Breast epithelium (tissue), 4 donors: ENCODE results near the gene GFPT2. TPM values are rescaled to one million over a fixed set of nuclear protein-coding genes. Genes with fewer than 3 reads are reported as not detected.

Experiments used
- DNase-seq, 2 donors: peaks; one replicate each; pipeline ENCODE4 v3.0.0-alpha.2; 2019; ENCODE audit warnings: low spot score in 2 of 2
- H3K27ac ChIP-seq, 2 donors: fragments of 200-600 bp; sonication (generic) in 1 of 2; one replicate each; pipeline ENCODE4 v1.5.1; 2016 to 2019; ENCODE audit warnings: mild to moderate bottlenecking in 1 of 2
- H3K27me3 ChIP-seq, 2 donors: fragments of 200-600 bp; sonication (generic) in 1 of 2; one replicate each; pipeline versions ENCODE4 v1.5.1 to v1.6.0; 2017 to 2019; ENCODE audit warnings: control low read depth in 1 of 2, mild to moderate bottlenecking in 1 of 2
- H3K36me3 ChIP-seq: fragments of 200-600 bp; one replicate; pipeline ENCODE4 v1.5.1; 2019
- H3K4me1 ChIP-seq, 2 donors: fragments of 200-600 bp; sonication (generic); one replicate each; pipeline ENCODE4 v1.5.1; 2016 to 2019; ENCODE audit warnings: control low read depth in 1 of 2
- H3K4me3 ChIP-seq, 3 donors: fragments of 200-600 bp; sonication (generic); 1 replicate in 2 of 3; 2 replicates in 1 of 3; pipeline ENCODE4 v1.5.1; 2016 to 2019; ENCODE audit warnings: mild to moderate bottlenecking in 3 of 3, moderate library complexity in 2 of 3
- H3K9me3 ChIP-seq, 2 donors: fragments of 200-600 bp; sonication (generic) in 1 of 2; one replicate each; pipeline ENCODE4 v1.5.1; 2016 to 2019; ENCODE audit warnings: control low read depth in 1 of 2
- POLR2A ChIP-seq: fragments of 450-650 bp; IDR thresholded peaks from one replicate; pipeline ENCODE4 v1.6.1; 2016; ENCODE audit warnings: antibody characterized with exemption, mild to moderate bottlenecking, moderate library complexity
- POLR2AphosphoS5 ChIP-seq, 3 donors: sonication (generic); formaldehyde crosslinking; IDR thresholded peaks; one replicate each; pipeline ENCODE4 v1.6.1; 2017; ENCODE audit warnings: antibody characterized with exemption in 3 of 3
- intact Hi-C: fragments of 100-400 bp; cut with DNase I; formaldehyde crosslinking; loops from one replicate; pipeline ENCODE4 v1.15.1; 2023; ENCODE audit warnings: low total_unique reads
- total RNA-seq, 3 donors: library from RNA; depleted of rRNA; stranded (reverse); fragments of >200 nt; gene quantifications; one replicate each; pipeline ENCODE4 v1.1.0, GENCODE V29; 2016
- TF ChIP-seq, protein P1 (sequence below), 3 donors: fragments of 450-650 bp; IDR thresholded peaks; one replicate each; pipeline ENCODE4 v1.5.1; 2016 to 2017; ENCODE audit warnings: antibody characterized with exemption in 3 of 3, mild to moderate bottlenecking in 3 of 3, moderate library complexity in 3 of 3

The GFPT2 gene
- 10 to 100 TPM; 27.2 to 60.0 (median 52.5) TPM for total RNA-seq

DNA sequence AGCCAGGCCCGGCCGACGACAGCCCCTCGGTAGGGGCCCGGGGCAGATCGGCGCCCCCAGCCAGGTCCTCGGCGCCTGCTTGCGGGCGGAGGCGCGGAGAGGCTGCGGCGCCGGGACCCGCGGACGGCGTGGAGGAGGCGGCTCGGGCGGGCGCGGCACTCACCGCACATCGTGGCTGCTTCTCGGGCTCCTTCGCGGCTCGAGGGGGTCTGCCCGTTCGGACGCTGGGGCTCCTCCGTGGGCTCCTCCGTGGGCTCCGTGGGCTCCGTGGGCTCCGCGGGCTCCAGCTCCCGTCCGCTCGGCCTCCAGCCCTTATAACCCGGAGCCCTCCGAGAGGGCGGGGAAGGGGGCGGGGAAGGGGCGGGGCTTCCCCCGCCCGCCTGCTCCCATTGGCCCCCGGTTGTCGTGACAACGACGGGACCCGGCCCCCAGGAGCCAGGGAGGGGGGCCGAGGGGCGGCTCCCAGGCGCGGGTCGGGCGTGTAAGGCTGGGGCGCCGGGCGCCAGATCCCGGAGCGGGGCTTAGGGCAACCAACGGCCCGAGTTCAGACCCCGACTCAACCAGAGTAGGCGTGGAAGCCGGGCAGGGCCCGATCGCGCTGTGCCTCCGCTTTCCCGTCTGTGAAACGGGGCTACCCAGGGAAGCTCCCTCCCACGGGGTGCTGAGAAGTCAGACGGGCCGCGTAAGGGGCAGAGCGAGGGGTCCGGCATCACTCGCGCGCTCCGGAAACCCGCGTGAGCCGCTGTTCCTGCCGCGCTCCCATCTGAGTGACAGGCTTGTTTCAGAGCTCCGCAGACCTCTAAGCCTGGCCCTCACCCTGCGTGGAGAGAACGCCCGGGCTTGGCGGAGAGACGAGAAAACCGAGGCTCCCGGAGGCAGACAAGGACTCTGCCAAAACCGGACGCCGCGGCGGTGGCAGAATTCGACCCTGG lies at the start of gene GFPT2:
Gene GFPT2, minus strand, starts transcription at position 289 of the 932 bp plus-strand sequence. Its CDS starts 119 bp downstream, at position 170.
- TF ChIP-seq POLR2AphosphoS5 (IDR thresholded peaks at IDR 0.05) (peak in 1 of 3 donors; percentile 43), POLR2A (no peak)
- DNase-seq = peak; percentile 63 to 71
- intact Hi-C loops = no loop called here

DNA sequence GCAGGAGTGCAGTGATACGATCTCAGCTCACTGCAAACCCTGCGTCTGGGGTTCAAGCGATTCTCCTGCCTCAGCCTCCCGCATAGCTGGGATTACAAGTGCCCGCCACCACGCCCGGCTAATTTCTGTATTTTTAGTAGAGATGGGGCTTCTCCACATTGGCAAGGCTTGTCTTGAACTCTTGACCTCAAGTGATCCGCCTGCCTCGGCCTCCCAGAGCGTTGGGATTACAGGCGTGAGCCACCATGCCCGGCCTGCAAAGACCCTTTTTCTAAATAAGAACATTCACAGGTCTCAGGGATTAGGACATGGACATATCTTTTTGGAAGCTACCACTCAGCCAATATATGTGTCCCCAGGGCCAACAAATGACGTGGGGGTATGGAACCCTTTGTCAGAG lies 49.6 kb upstream of the GFPT2 start:
- intact Hi-C loops = no loop called here
- DNase-seq = no peak
- no peaks in the 10 kb centered on the region for H3K27me3 ChIP-seq
- H3K36me3 ChIP-seq = no peaks in the 10 kb centered on the region
- no peaks in the 10 kb centered on the region for H3K4me1 ChIP-seq
- TF ChIP-seq, protein P1, sequence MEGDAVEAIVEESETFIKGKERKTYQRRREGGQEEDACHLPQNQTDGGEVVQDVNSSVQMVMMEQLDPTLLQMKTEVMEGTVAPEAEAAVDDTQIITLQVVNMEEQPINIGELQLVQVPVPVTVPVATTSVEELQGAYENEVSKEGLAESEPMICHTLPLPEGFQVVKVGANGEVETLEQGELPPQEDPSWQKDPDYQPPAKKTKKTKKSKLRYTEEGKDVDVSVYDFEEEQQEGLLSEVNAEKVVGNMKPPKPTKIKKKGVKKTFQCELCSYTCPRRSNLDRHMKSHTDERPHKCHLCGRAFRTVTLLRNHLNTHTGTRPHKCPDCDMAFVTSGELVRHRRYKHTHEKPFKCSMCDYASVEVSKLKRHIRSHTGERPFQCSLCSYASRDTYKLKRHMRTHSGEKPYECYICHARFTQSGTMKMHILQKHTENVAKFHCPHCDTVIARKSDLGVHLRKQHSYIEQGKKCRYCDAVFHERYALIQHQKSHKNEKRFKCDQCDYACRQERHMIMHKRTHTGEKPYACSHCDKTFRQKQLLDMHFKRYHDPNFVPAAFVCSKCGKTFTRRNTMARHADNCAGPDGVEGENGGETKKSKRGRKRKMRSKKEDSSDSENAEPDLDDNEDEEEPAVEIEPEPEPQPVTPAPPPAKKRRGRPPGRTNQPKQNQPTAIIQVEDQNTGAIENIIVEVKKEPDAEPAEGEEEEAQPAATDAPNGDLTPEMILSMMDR (IDR thresholded peaks at IDR 0.05) = no peak
- TF ChIP-seq POLR2AphosphoS5 (IDR thresholded peaks at IDR 0.05) = no peak
- no peak for TF ChIP-seq POLR2A
- no peak overlapping the region for H3K27ac ChIP-seq
- H3K9me3 ChIP-seq = peaks cover 0 to 7% of the 10 kb centered on the region in 2 donors
- H3K4me3 ChIP-seq = no peak overlapping the region

More for the DNA sequence above, at the start of gene GFPT2:
- peaks cover 0 to 3% of the 10 kb centered on the region in 2 donors for H3K27me3 ChIP-seq
- peak within 1 kb of the TSS; percentile 68 to 90 for H3K27ac ChIP-seq
- peaks cover 0 to 6% of the 10 kb centered on the region in 2 donors for H3K4me1 ChIP-seq
- no peaks in the 10 kb centered on the region for H3K36me3 ChIP-seq
- peak within 1 kb of the TSS; percentile 75 to 94 (median 87) for H3K4me3 ChIP-seq
- no peaks in the 10 kb centered on the region for H3K9me3 ChIP-seq

DNA sequence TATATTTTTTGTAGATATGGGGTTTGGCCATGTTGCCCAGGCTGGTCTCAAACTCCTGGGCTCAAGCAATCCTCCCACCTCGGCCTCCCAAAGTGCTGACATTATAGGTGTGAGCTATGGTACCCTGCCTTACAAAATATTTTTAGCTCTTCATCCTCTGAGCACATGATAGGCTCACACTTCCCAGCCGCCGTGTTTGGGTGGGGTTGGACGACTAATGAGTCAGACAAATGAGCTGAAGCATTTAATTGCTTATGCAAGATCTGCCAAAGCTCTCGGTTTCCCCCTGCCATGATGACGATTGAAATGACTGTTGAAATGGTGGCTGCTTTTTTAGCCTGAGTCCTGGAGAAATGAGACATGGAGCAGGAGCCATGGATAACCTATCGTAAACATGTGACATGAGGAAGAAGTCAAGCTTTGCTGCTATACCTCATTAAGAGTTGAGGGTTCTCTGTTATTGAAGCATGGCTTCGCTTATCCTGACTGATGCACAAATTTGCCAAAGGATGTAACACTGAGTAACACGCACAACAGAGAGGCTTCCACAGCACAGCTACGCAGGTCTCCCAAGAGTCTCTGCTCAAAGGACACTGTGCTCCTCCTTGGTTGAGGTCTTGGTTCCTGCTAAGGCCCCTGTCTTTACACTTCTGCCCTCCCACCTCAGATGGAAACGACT lies 48.2 kb upstream of the GFPT2 start:
- TF ChIP-seq POLR2A (no peak), POLR2AphosphoS5 (IDR thresholded peaks at IDR 0.05) (no peak)
- TF ChIP-seq, protein P1 (IDR thresholded peaks at IDR 0.05) = no peak
- Histone ChIP-seq H3K27me3 (no peaks in the 10 kb centered on the region), H3K4me3 (no peak overlapping the region), H3K36me3 (no peaks in the 10 kb centered on the region), H3K9me3 (peaks cover 0 to 7% of the 10 kb centered on the region in 2 donors), H3K27ac (no peak overlapping the region), H3K4me1 (no peaks in the 10 kb centered on the region)
- intact Hi-C loops = no loop called here
- DNase-seq = no peak

DNA sequence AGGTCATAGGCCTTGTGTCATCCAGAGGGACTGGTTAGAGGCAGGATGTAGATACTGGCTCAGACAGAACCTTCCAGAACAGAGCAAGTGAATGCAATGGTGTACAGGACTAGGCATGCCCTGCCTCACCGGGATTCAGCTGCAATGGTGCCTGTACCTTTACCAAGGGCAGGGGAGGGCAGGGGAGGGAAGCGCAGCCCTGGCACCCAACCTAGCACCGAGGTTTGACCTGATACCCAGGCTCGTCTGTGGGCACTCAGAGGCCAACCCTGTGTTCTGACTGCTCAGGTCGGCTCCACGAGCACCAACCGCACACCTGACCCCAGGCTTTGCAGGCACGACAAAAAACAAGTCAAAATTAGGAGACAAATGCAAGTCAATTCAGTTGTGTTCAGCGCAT lies 47.3 kb upstream of the GFPT2 start:
- peaks cover 0 to 7% of the 10 kb centered on the region in 2 donors for H3K9me3 ChIP-seq
- no peak for TF ChIP-seq POLR2AphosphoS5 (IDR thresholded peaks at IDR 0.05)
- TF ChIP-seq, protein P1 (IDR thresholded peaks at IDR 0.05) = no peak
- TF ChIP-seq POLR2A = no peak
- H3K36me3 ChIP-seq = no peaks in the 10 kb centered on the region
- intact Hi-C loops = no loop called here
- H3K4me3 ChIP-seq = no peak overlapping the region
- DNase-seq = no peak
- no peak overlapping the region for H3K27ac ChIP-seq
- no peaks in the 10 kb centered on the region for H3K27me3 ChIP-seq
- no peaks in the 10 kb centered on the region for H3K4me1 ChIP-seq

DNA sequence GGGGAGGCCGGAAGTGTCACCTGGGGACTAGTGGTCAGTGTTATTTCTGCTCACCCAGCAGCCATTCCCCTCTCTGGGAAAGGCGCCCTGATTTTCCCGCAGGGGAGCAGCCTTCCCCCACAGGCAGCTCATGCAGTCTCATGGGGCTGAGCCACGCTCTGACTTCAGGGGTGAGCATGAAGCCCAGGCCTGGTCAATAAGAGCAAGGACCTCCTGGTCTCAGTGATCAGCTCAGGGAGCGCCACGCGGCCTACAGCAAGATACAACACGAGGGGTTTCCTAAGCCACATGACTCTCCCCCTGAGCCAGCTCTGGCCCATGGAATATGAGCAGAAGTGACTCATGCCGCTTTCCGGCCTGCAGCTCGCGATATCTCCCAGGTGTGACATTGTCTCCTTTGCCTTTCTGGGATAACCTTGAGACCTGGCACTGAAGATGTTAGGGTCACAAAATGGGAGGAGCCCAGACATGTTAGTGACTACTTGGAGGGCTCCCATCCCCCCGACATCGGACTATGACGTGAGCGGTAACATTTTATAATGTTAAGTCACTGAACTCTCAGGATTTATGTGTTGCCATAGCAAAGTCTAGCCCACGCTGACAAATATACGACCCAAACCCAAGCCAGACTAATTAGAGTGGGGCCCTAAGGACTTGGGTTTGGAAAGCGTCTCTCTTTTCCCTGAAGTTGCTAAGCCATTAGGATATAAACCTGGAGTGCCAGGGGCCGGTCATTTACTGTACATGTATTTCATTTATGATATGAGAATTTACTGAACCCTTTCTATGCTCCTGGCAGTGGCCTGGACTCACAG lies 46.5 kb upstream of the GFPT2 start:
- intact Hi-C loops = no loop called here
- peaks cover 0 to 7% of the 10 kb centered on the region in 2 donors for H3K9me3 ChIP-seq
- H3K4me3 ChIP-seq = no peak overlapping the region
- no peak overlapping the region for H3K27ac ChIP-seq
- no peaks in the 10 kb centered on the region for H3K36me3 ChIP-seq
- TF ChIP-seq POLR2AphosphoS5 (IDR thresholded peaks at IDR 0.05) (no peak), POLR2A (no peak)
- TF ChIP-seq, protein P1 (IDR thresholded peaks at IDR 0.05) = no peak
- no peak for DNase-seq
- H3K4me1 ChIP-seq = no peaks in the 10 kb centered on the region
- no peaks in the 10 kb centered on the region for H3K27me3 ChIP-seq
